IgD-negative memory B cell (primary cell): ENCODE results near the gene PRKCZ. TPM values are rescaled to one million over a fixed set of nuclear protein-coding genes. Genes with fewer than 3 reads are reported as not detected.
A peak's percentile ranks its signal among the peaks of the same experiment; 100 is the strongest.

Experiments
- H3K27ac Mint-ChIP-seq, 3 donors: one replicate each; pipeline ENCODE4 v1.8.0; 2020 to 2022; ENCODE audit warnings: mild to moderate bottlenecking in 3 of 3, mixed read lengths in 3 of 3, moderate library complexity in 1 of 3
- H3K27me3 Mint-ChIP-seq: one replicate; pipeline ENCODE4 v1.8.0; 2021; ENCODE audit warnings: mixed read lengths
- H3K36me3 Mint-ChIP-seq: one replicate; pipeline ENCODE4 v1.8.0; 2020; ENCODE audit warnings: mild to moderate bottlenecking, mixed read lengths
- H3K4me1 Mint-ChIP-seq, 3 donors: one replicate each; pipeline ENCODE4 v1.8.0; 2020 to 2022; ENCODE audit warnings: mixed read lengths in 3 of 3, mild to moderate bottlenecking in 1 of 3
- H3K4me3 Mint-ChIP-seq, 4 donors: one replicate each; pipeline ENCODE4 v1.8.0; 2020 to 2022; ENCODE audit warnings: mild to moderate bottlenecking in 4 of 4, mixed read lengths in 4 of 4, moderate library complexity in 3 of 4
- H3K9me3 Mint-ChIP-seq, 3 donors: one replicate each; pipeline ENCODE4 v1.8.0; 2020 to 2021; ENCODE audit warnings: mixed read lengths in 3 of 3, mild to moderate bottlenecking in 1 of 3
- polyA plus RNA-seq: library from polyadenylated mRNA; unstranded; fragments of 300-500 nt; fragmentation: Illumina TruSeq; gene quantifications from one replicate; pipeline ENCODE4 v1.2.3, GENCODE V29; 2021

The PRKCZ gene
- polyA plus RNA-seq, 1 donor from 2014 or later: 12.0 TPM

DNA sequence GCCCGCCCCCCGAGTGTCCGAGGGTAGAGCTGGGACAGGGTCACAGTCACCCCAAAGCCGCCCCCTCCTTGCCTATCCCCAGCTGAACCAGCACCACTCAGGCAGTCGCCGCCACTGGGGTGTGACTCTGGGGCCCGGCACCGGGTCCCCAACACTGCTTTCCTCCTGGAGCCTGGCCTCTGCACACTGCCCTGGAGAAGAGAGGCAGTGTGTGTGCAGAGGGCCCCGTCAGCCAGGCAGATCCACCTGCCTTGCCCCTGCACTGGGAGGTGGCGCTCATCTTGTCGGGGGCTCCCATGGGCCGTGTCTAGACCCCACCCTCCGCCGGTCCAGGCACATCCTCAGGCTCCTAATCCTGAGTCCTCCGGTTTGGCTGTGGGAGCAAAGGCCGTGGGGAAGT is 128.7 kb downstream of the PRKCZ start:
- Mint-ChIP-seq H3K4me1 (peaks cover 0 to 3% (median 0%) of the 10 kb centered on the region in 3 donors), H3K9me3 (no peaks in the 10 kb centered on the region), H3K27me3 (no peaks in the 10 kb centered on the region), H3K36me3 (peaks cover 5% of the 10 kb centered on the region), H3K4me3 (no peak overlapping the region), H3K27ac (no peak overlapping the region)

DNA sequence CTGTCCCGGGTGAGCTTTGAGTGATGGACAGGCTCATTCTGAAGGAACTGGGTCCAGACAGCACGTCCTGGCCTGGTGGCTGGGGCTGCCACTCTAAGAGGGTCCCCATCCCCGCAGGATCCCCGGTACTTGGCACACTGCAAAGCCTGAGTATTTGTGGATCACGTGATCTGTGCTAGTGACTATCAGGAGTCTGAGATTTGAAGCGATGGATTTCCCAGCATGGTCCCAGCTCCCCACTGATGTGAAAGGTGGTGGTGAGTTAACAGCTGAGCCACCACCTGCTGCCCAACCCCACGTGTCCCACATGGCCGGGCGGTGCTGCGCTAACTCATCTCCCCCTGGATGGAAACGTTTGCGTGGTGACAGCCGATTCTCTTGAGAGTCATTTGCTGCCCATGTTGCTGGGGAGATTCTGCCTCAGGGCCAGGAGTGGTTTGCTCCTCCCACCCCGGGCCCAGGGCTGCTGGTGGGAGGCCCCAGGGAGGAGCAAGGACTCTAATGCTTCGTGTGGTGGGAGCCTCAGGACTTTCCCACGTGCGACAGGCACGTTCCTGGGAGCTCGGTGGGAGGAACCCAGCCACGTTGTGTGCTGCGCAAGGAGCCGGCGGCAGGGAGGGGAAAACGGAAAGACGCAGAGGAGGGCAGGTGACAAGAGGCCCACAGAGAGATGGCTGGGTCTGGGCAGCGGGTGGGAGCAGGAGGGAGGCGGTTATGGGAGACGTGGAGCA is 129.2 kb downstream of the PRKCZ start:
- no peak overlapping the region for H3K4me3 Mint-ChIP-seq
- H3K27ac Mint-ChIP-seq: no peak overlapping the region
- peaks cover 5% of the 10 kb centered on the region for H3K36me3 Mint-ChIP-seq
- peaks cover 0 to 3% (median 0%) of the 10 kb centered on the region in 3 donors for H3K4me1 Mint-ChIP-seq
- no peaks in the 10 kb centered on the region for H3K9me3 Mint-ChIP-seq
- no peaks in the 10 kb centered on the region for H3K27me3 Mint-ChIP-seq

DNA sequence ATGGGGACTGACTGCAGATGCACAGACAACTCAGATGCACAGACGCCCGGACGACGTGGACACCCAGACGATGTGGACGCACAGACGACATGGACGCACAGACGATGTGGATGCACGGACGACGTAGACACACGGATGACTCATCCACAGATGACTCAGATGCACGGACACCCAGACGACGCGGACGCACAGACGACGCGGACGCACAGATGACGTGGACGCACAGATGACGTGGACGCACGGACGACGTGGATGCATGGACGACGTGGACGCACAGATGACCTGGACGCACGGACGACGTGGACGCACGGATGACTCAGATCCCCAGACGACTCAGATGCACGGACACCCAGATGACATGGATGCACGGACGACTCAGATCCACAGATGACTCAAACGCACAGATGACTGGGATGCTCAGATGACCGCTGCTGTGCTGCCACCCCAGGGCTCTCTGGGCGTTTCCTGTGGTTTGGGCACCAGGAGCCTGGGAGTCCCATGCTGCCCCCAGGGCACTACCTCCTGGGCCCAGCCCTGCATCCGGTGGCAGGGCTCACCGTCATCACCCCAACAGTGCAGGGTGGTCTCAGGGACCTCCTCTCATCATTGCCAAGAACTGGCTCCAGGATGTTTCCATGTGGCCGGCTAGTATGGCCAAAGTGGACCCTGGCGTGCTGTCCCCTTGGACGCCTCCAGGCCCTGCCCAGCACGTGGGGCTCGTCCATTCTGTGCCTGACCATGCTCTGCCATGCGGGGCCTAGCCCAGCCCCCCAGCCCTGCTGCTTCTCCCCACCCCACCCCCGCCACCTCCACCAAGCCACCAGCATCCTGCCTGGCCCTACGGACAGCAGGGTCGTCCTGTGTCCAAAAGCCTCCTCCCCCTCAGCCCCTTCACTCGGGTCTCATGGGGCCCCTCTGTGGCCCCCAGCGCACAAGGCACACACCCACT is 130.4 kb downstream of the PRKCZ start:
- Mint-ChIP-seq H3K4me3 (no peak overlapping the region), H3K27ac (no peak overlapping the region), H3K36me3 (peaks cover 5% of the 10 kb centered on the region)

DNA sequence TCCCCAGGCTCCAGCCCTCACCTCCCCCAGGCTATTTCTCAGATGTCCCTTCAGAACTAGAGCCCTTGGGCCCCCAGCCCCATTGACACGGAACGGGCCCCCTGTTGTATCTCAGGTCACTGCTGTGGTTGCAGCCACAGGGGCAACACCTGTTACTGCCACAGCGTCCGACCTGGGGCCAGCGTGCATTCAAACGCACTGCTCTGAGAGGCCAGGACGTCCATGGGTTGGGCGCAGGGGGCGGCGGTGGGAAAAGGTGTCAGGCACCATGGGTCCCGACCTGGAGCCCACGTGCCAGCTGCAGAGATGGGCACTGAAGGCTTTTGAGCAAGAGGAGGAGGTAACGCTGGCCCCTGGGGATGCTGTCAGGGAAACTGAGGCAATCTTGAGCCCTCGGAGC is 131.1 kb downstream of the PRKCZ start:
- Mint-ChIP-seq H3K4me3 (peak overlapping the region in 1 of 4 donors; percentile 22), H3K27ac (no peak overlapping the region), H3K27me3 (no peaks in the 10 kb centered on the region), H3K9me3 (no peaks in the 10 kb centered on the region), H3K36me3 (peaks cover 2% of the 10 kb centered on the region), H3K4me1 (peaks cover 0 to 3% (median 2%) of the 10 kb centered on the region in 3 donors)

More for the DNA sequence above, 130.4 kb downstream of the PRKCZ start:
- Mint-ChIP-seq H3K9me3 (no peaks in the 10 kb centered on the region), H3K4me1 (peaks cover 0 to 3% (median 2%) of the 10 kb centered on the region in 3 donors), H3K27me3 (no peaks in the 10 kb centered on the region)

DNA sequence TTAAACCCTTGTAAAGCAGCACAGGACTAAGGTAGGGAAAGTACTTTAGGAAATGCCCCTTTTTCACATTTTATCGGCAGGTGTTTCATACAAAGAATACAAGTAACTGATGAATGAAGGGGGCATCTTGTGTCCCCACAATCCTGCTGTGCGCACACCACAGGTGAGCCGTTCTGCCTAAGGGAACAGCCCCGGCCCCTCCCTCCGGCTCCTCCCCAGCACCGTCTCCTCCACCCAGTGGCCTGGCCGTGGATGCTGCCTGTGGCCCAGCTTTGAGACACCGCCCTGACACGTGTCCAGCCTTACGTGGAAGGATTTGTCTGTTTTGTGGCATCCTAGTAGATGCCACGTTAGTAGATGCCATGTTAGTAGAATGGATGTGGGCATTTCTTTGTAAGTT is 131.5 kb downstream of the PRKCZ start:
- Mint-ChIP-seq H3K27ac (peak overlapping the region in 1 of 3 donors; percentile 57), H3K36me3 (peaks cover 3% of the 10 kb centered on the region), H3K9me3 (no peaks in the 10 kb centered on the region), H3K4me1 (peaks cover 0 to 3% (median 2%) of the 10 kb centered on the region in 3 donors), H3K27me3 (no peaks in the 10 kb centered on the region), H3K4me3 (no peak overlapping the region)

DNA sequence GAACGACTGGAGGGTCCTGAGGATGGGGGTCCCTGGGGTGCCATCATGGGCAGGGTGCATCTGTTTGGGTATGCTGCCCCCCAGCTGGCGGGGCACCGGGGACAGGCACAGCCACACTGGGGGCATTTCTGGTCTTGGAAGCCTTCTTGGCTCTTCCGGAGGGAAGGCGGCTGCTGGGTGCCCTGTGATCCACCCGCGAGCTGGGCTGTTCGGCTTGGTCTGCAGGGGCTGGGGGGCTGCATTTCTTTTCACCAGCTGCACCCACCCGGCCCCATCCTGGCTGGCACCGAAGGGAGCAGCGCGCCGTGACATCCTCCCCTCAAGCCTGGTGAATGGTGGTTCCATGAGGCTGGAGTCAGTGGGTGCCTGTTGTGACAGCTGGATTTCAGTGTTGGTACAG is 132.2 kb downstream of the PRKCZ start:
- Mint-ChIP-seq H3K9me3 (no peaks in the 10 kb centered on the region), H3K27ac (no peak overlapping the region), H3K4me3 (no peak overlapping the region), H3K27me3 (no peaks in the 10 kb centered on the region), H3K4me1 (peaks cover 0 to 3% (median 2%) of the 10 kb centered on the region in 3 donors), H3K36me3 (peaks cover 3% of the 10 kb centered on the region)

DNA sequence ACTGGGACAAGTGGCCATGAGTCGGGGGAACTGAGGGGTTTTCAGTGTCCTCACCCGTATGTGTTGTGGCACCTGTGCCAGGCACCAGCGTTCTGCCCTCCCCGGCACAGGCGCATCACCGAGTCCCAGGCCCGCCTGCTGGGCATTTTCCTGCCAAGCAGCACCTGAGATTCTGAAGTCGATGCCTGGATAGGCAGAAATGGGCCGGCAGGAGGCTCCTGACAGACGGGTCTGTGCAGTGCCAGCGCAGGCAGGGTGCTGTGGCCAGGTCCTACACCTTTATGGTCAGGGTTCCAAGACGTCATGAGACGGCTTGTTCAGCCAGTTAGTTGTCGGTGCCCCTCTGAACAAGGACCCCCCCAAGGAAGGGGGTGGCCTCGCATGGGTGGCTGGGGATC is 133.7 kb downstream of the PRKCZ start:
- H3K27ac Mint-ChIP-seq: no peak overlapping the region
- H3K4me3 Mint-ChIP-seq: no peak overlapping the region
- H3K27me3 Mint-ChIP-seq: no peaks in the 10 kb centered on the region
- peaks cover 0 to 2% (median 1%) of the 10 kb centered on the region in 3 donors for H3K4me1 Mint-ChIP-seq
- peaks cover 3% of the 10 kb centered on the region for H3K36me3 Mint-ChIP-seq
- no peaks in the 10 kb centered on the region for H3K9me3 Mint-ChIP-seq

DNA sequence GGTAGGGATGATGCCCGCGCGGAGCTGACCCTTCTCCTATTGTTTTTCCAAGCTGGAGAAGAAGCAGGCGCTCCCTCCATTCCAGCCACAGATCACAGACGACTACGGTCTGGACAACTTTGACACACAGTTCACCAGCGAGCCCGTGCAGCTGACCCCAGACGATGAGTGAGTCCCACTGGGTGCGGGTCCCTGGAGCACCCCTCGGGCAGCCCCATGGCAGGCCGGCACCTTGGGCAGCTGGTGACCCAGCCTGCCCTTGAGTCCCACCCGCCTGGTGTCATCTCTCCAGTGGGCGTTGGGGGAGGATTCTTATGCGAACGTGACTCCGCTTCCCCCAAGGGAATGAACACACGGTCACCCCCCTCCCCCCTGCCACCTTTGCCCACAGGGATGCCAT is 134.3 kb downstream of the PRKCZ start:
- H3K9me3 Mint-ChIP-seq: no peaks in the 10 kb centered on the region
- peak overlapping the region in 1 of 3 donors; percentile 59 for H3K27ac Mint-ChIP-seq
- peaks cover 3% of the 10 kb centered on the region for H3K36me3 Mint-ChIP-seq
- no peaks in the 10 kb centered on the region for H3K27me3 Mint-ChIP-seq
- peaks cover 3 to 5% (median 4%) of the 10 kb centered on the region in 3 donors for H3K4me1 Mint-ChIP-seq
- no peak overlapping the region for H3K4me3 Mint-ChIP-seq

DNA sequence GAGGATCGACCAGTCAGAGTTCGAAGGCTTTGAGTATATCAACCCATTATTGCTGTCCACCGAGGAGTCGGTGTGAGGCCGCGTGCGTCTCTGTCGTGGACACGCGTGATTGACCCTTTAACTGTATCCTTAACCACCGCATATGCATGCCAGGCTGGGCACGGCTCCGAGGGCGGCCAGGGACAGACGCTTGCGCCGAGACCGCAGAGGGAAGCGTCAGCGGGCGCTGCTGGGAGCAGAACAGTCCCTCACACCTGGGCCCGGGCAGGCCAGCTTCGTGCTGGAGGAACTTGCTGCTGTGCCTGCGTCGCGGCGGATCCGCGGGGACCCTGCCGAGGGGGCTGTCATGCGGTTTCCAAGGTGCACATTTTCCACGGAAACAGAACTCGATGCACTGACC is 134.7 kb downstream of the PRKCZ start:
- peaks cover 3% of the 10 kb centered on the region for H3K36me3 Mint-ChIP-seq
- H3K27ac Mint-ChIP-seq: no peak overlapping the region
- no peak overlapping the region for H3K4me3 Mint-ChIP-seq
- H3K4me1 Mint-ChIP-seq: peaks cover 3 to 5% (median 4%) of the 10 kb centered on the region in 3 donors
- H3K27me3 Mint-ChIP-seq: no peaks in the 10 kb centered on the region
- no peaks in the 10 kb centered on the region for H3K9me3 Mint-ChIP-seq

DNA sequence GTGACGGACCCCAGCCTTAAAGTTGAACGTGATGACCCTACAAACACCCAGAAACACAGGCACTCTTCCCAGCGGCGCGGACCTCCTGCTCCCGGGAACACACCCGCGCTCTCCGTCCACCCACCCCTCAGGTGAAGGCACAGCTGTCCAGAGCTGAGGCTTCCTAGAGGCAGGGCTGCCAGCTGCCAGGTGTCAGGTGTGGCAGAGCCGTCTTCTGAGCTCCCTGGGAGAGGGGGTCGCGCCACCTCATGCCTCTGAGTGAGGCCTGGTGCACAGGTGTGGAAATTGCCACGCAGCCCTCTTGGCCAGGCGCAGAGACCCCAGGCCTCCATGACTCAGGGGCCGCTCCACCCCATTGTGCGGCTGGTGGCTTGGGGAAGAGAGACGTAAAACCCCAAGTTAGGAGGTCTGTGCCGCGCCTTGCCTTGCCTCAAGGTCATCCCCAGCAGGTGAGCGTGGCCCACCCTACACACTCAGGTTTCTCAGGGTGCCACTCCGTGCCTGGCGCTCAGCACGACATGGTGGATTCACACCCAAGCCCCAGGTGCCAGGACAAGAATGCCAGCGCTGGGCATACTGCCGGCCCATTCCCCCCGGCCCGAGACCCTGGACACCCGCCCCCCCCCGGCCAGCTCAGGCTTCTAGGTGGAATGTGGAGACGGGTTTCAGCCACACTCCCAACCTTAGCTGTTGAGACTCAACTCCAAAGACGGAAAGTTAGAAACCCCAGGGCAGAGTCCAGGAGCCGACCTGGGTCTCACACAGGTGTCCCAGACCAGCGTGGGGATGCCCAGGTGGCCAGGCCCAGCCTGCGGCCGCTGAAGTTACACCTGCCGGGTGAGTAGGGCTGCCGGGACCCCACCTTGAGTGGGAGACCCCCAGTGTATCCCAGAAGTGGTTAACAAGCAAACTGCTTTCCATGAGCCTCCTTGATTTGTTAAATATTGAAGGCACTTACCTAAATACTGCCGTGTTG is 136.0 kb downstream of the PRKCZ start:
- Mint-ChIP-seq H3K27ac (no peak overlapping the region), H3K36me3 (peaks cover 3% of the 10 kb centered on the region), H3K4me3 (no peak overlapping the region), H3K27me3 (no peaks in the 10 kb centered on the region), H3K4me1 (peaks cover 3 to 5% (median 4%) of the 10 kb centered on the region in 3 donors), H3K9me3 (no peaks in the 10 kb centered on the region)

DNA sequence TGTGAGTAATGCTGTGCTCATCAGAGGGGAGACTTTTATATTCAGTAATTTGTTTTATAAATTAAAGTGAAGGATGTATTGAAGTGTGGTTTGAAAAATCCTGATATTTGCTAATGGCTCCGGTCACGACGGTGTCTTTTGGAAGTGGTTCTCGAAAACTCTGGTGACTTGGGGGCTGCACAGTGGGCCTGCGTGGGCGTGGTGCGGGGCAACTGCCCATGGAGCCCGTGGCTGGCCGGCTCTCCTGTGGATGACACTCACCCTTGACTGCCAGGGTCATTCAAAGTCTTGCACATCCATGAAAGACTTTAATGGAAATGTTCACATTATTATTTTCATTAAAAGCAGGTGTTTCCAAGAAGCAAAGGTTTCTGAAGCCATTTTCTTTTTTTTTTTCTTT is 136.7 kb downstream of the PRKCZ start:
- Mint-ChIP-seq H3K36me3 (peaks cover 3% of the 10 kb centered on the region), H3K4me3 (no peak overlapping the region), H3K4me1 (peaks cover 5 to 6% (median 6%) of the 10 kb centered on the region in 3 donors), H3K9me3 (no peaks in the 10 kb centered on the region), H3K27me3 (no peaks in the 10 kb centered on the region), H3K27ac (no peak overlapping the region)

DNA sequence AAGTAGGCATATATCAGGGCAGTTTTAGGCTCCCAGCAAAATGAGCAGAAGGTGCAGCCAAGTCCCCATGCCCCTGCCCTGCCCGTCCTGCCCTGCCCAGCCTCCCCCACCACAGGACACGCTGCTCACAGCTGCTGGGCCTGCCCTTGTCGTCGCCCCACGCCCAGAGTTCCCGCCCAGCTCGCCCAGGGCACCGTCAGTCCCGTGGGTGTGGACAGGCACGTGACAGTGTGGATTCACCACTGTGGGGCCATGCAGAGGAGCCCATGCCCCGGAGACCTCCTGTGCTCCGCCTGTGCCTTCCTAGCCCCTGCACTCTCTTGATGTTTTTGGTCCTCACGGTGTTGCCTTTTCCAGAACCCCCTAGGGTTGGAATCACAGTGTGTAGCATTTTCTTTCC is 137.4 kb downstream of the PRKCZ start:
- no peak overlapping the region for H3K27ac Mint-ChIP-seq

DNA sequence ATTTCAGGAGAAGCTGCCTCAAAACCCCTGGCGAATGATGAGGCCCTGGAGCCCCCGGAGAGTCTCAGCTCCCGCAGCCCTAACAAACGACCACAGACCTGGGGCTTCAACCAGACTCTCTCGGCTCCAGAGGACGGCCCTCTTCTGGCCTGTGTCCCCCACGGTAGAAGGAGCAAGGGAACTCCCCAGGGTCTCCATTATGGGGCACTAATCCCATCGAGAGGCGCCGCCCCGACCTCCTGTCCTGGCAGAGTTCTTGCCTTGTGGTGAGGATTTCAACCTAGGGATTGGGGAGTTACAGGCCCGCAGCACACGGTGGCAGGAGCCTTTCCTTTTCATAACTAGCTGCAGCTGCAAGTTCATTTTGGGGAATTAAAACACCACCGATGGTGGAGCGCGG is 138.1 kb downstream of the PRKCZ start:
- H3K27me3 Mint-ChIP-seq: no peaks in the 10 kb centered on the region
- H3K4me3 Mint-ChIP-seq: peak overlapping the region in 1 of 4 donors; percentile 80
- H3K4me1 Mint-ChIP-seq: peaks cover 5 to 6% (median 6%) of the 10 kb centered on the region in 3 donors
- H3K9me3 Mint-ChIP-seq: no peaks in the 10 kb centered on the region
- peaks cover 1% of the 10 kb centered on the region for H3K36me3 Mint-ChIP-seq
- peak overlapping the region in 1 of 3 donors; percentile 45 for H3K27ac Mint-ChIP-seq

More for the DNA sequence above, 137.4 kb downstream of the PRKCZ start:
- Mint-ChIP-seq H3K9me3 (no peaks in the 10 kb centered on the region), H3K36me3 (peaks cover 2% of the 10 kb centered on the region), H3K4me1 (peaks cover 5 to 6% (median 6%) of the 10 kb centered on the region in 3 donors), H3K4me3 (no peak overlapping the region), H3K27me3 (no peaks in the 10 kb centered on the region)
